KBM-7 (cell line): Measurements from ENCODE around the gene NEUROD2.

ENCODE experiments used
- DNase-seq: peaks from one replicate; pipeline ENCODE4 v3.0.0-alpha.2; 2015
- in situ Hi-C: fragments of 300-500 bp; cut with MboI; formaldehyde crosslinking; loops from 2 replicates; pipeline ENCODE4 v1.14.3; 2020; ENCODE audit warnings: low sequenced_read_pairs, low pct_unique_long_range_greater_than_20kb, mixed read lengths

NEUROD2 gene

GRCh38 chr17:39563476-39563875 is 44.2 kb downstream of the NEUROD2 start:
- no peak for DNase-seq
- in situ Hi-C loops, result loop anchor here (25.0 kb wide), 1 partner anchor 99 kb away; the partner anchor contains the start of genes PNMT and TCAP

GRCh38 chr17:39562976-39563375 is 44.7 kb downstream of the NEUROD2 start:
- DNase-seq, result no peak
- in situ Hi-C loops, result loop anchor here (25.0 kb wide), 1 partner anchor 99 kb away; the partner anchor contains the start of genes PNMT and TCAP

GRCh38 chr17:39562395-39562794 is 45.3 kb downstream of the NEUROD2 start:
- DNase-seq, result no peak
- in situ Hi-C loops, result loop anchor here (25.0 kb wide), 1 partner anchor 100 kb away; the partner anchor contains the start of genes PNMT and TCAP

GRCh38 chr17:39556423-39556822 is 51.3 kb downstream of the NEUROD2 start:
- DNase-seq, result no peak
- in situ Hi-C loops, result loop anchor here (25.0 kb wide), 1 partner anchor 106 kb away; the partner anchor contains the start of genes PNMT and TCAP

- in situ Hi-C loops, result loop anchor here (25.0 kb wide), 1 partner anchor 107 kb away; the partner anchor contains the start of genes PNMT and TCAP
- no peak for DNase-seq
These were observed 52.4 kb downstream of the NEUROD2 start for GRCh38 chr17:39555368-39555767.
